Pons (tissue), 1 donor: Measurements from ENCODE around the gene SCGB1C1.
"Not testable (repeated sequence)": the region's sequence is repeated elsewhere in the genome, so short reads cannot be mapped to it uniquely, and the experiment has no call there.

ENCODE experiments used
- DNase-seq: peaks from one replicate; pipeline ENCODE4 v3.0.0-alpha.2; 2016; ENCODE audit warnings: low spot score

The SCGB1C1 gene

DNA sequence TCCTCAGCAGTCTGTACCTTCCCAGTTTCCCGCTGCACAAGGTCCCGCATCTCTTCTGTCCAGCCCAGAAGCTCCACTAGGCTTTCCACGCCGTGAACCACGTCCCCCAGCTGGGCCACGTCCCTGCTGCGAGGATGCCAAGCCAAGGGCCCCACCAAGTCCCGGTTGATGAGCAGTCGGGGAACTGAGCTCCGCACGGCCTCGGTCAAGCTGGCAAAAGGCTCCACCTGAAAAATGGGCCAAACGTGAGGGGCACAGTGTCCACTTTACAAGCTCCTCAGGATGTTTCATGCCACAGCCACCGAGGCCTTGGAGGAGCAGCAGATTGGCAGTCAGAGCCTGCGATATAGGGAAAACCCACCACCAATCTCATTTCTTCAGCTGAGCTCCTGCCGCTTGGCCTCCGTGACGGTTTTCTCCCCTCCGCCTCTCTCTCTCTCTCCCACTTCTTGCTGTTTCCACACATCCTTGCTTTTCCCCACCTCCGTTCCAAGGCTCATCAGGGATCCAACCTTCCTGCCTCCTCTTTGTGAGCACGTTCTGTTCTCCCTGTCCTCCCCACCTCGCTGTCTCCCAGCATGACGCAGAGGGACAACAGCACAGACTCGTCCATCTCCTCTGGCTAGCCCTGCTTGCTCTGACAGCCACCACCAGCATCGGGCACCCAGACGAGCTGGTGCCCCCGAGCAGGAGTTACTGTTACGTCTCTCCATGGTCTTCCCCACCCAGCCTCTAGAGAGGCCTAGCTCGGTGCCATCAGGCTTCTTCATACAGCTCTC, 26.1 kb downstream of the SCGB1C1 start:
- DNase-seq: no peak

DNA sequence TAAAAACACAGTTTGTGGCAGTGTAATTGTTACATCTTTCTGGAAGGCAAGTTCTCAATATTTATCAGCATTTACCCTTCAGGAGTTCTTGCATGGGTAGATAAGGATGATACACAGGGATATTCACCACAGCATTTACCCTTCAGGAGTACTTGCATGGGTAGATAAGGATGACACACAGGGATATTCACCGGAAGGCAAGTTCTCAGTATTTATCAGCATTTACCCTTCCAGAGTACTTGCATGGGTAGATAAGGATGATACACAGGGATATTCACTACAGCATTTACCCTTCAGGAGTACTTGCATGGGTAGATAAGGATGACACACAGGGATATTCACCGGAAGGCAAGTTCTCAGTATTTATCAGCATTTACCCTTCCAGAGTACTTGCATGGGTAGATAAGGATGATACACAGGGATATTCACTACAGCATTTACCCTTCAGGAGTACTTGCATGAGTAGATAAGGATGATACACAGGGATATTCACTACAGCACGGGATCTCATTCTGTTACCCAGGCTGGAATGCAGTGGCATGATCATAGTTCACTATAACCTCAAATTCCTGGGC, 27.9 kb downstream of the SCGB1C1 start:
- DNase-seq: not testable (repeated sequence)

DNA sequence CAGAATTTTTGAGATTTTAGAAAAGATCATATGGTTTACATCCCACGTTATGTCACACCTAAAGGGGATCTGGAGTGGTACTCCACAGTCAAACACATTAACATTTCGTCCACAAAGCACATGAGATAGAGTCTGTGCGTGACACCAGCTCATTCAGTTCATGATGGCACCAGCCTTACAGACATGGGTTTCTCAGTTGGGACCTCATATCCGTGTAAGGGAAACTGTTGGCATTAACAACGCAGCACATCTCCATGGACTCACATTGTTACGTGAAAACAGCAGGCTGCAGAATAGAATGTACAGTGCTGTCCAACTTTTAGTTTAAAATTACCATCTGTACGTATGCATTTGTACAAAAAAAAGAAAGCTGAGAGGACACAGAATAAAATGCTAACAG, 28.7 kb downstream of the SCGB1C1 start:
- DNase-seq: no peak

DNA sequence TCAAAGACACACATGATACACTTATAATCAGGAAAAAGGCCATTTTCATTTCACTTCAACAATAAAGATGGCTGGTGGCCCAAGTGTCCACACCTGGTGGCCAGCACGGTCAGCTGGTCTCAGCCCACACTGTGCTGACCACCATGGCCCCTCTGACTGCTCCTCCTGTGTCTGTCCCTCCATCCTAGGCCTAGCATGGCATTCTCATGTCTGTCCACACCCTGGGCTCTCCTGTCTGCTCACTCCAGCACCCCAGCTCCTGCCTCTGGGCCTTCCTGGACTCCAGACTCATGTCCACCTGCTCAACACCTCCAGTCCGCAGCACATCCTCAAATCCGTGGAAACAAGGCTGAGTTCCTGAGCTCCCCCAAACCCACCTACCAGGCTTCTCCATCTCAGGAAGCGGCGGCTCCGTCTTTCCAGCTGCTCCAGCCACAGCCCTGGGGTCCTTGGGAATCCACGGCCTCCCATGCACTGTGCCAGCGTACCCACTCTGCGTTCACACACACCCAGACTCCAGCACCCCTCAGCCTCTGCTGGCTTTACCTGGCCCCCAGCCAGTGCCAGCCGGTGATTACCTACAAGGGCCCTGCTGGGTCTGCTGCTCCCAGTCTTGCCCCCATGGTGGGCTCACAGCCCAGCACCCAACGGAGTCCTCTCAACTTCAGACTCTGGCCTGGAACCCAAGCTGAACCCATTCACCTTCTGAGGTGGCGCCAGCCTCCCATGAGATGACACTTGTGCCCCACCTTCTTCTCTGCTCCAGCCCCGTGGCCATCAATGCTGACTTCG, 29.3 kb downstream of the SCGB1C1 start:
- DNase-seq: no peak

DNA sequence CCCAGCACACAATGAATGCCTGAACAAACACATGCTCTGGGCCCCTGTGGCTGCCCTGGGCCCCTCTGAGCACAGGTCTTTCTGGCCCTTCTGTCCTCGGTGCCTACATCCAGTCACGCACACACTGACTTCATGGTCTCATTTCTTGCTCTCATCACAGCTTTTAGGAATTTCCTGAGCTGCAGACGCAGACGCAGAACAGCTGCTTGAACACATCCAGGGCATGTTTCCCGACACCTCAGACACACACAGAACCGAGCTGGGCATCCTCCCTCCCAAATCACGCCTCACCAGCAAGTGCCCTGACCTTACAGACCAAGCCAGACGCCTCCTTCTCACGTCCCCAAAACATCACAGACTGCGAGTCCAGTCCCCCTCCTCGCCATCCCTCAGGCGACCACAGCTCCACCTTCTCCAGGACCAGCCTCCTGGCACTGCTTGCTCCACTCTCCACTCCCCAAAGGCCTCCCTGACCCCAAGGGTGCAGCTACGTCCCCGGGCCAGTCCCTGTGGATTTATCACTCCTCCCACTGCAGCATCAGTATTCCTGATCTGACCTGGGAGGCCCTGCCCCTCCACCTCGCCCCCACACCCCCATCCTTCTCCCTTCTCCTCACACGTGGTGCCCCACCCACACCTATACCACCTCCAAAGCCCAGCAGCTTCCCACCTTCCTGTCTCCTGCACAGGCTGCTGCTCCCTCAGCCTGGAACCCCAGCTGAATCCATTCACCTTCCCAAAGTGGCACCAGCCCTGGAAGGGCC, 30.3 kb downstream of the SCGB1C1 start:
- DNase-seq: no peak

DNA sequence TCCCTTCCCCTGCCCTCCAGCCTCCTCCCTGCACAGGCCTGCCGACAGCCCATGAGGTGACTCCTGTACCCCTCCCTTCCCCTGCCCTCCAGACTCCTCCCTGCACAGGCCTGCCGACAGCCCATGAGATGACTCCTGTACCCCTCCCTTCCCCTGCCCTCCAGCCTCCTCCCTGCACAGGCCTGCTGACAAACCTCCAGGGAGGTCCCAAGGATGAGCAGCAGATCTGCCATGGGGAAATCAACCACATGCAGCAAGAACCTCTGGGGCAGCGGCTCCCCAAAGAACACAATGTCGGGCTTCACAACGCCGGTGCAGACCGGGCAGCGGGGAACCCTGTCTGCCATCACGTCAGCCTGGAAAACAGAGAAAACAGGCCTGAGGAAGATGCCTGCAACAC, 31.0 kb downstream of the SCGB1C1 start:
- DNase-seq: no peak

DNA sequence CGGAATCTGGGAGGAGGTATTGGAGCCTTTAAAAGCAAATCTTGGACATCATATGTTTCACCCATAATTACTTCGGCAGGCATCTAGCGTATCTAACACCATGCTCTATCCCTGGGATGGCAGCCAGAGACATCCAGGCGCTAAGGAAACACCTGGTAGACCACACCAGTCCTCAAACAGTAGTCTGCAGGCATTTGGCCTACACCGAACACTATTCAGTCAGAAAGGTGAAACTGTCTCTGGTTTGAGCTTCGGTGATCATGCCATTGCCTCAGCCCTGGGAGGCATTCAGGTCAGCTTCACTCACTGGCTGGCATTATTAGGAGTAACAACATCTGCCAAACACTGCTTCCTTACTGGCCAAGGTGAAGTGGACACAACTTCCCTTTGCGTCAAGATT, 31.5 kb downstream of the SCGB1C1 start:
- no peak for DNase-seq

DNA sequence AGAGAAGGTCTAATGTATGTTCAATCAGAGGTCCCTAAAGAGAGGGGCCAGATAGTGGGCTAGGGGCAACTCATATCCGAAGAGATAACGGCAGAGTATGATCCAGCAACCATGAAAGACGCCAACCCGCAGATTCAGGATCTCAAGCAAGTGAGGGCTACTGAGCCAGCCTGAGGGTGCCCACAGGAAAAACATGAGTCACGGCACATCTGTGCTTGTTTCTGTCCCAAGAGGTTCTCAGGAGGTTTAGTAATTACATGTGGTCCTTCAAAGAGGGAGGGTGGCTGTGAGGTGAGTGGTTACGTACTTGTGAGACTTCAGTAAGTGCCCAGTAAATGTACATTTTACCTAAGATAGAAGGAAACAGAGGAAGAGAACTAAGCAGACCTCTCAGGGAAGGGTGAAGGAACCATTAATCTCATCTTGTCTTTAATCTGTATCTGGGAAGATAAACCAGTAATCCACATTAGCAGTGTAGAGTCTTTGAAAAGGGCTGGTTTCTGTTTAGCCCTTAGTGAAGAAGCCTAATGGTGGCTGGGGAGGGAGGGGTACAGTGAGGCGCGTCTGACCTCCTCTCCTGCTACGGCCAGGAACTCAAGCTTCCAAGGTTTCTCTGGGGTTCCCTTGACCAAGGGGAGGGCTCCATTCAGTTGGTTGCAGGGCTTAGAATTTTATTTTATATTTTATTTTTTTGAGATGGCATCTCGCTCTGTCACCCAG, 33.0 kb downstream of the SCGB1C1 start:
- DNase-seq: no peak

DNA sequence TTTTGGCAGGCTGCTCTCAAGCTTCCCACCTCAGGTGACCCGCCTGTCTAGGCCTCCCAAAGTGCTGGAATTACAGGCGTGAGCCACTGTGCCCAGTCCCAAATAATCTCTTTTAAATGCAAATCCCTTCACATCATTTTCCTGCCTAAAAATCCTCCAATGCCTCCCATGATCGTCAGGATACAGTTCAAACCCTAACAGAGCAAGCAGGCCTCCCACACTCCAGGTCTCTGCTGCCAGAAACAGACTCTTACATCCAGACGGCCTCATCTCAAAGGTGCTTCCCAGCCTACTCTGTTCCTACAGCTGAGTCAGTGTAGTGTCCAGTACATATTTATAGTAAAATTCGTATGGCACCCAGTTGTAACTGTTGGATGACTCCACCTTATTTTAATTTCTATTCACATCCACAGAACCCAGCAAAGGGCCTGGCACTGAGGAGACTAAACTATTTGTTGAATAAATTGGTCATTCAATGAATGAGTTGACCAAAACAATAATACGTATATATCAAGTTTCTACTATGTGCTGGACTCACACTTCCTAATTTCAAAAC, 35.0 kb downstream of the SCGB1C1 start:
- DNase-seq: no peak

DNA sequence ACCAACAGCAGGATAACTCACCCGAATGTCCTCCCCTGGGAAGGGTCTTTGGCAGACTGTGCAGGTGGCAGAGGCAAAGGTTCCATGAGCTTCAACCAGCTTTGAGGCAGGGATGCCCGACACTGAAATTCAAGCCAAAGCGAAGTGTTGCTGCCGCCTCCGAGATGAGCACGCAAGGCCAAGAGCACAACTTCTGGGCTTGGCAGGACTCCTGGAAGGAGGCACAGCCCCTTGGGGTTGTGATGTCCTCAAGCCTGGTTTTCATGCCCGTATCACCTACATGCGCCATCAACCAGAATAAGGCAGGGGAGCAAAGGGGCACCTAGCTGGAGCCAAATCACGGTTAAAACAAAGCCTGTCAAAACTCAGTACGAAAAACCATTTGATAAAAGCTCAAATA, 37.6 kb downstream of the SCGB1C1 start:
- DNase-seq: no peak

DNA sequence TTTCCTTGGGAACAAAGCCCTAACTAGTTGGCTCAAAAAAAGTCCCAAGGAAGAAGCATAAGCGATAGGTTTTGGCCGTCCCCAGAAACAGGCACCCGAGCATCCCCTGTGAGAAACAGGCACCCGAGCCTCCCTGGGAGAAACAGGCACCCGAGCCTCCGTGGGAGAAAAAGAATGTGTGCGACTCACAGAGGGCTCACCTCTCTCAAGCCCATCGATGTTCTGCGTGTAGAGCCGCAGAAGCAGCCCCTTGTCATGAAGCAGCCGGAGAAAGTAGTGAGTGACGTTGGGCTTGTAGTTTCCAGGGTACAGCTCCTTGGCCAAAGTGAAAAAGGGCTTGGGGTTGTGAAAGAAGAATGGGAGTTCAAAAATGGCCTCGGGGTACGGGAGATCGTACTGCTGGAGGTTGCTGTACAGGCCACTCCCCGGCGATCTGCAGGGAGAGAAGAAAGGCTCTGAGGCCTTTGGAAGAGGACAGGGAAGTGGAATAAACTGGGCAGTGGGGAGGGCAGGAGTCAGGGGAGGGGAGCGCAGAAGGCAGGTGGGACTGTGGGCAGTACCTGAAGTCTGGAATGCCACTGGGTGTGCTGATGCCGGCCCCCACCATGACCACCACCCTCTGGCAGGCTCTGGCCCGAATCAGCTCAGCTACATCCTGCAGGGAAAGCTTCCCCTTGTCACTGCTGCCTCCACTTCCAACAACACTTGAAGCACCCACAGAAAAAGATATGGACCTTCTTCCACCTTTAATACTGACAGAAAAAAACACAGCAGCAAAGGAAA, 40.1 kb downstream of the SCGB1C1 start:
- no peak for DNase-seq

DNA sequence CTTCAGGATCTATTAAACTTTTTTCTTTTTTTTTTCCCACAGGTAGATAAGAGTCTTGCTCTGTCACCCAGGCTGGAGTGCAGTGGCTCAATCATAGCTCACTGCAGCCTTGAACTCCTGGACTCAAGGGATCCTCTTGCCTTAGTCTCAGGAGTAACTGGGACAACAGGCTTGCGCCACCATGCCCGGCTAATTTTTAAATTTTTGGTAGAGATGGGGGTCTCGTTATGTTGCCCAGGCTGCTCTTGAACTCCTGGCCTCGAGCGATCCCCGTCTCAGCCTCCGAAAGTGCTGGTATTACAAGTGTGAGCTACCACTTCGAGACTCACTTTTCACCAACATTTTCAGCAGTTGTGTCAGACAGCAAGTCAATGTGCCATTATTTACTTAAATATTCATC, 42.3 kb downstream of the SCGB1C1 start:
- no peak for DNase-seq

DNA sequence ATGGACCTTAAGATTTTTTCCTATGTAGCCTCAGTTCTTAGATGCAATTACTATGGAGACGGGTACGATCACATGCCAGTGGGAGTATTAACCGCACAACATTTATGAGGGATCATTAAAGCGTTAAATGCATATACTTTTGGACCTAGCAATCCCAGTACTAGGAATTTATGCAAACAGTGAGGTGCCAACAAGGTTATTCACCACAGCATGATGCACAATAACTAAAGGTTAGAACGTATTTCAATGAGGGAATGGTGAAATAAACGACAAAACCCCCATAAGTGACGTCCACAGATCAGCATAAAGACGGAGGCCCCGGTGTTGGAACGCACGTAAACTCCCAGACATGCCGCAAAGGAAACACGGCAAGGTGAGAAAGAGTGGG, 42.7 kb downstream of the SCGB1C1 start:
- DNase-seq: no peak

DNA sequence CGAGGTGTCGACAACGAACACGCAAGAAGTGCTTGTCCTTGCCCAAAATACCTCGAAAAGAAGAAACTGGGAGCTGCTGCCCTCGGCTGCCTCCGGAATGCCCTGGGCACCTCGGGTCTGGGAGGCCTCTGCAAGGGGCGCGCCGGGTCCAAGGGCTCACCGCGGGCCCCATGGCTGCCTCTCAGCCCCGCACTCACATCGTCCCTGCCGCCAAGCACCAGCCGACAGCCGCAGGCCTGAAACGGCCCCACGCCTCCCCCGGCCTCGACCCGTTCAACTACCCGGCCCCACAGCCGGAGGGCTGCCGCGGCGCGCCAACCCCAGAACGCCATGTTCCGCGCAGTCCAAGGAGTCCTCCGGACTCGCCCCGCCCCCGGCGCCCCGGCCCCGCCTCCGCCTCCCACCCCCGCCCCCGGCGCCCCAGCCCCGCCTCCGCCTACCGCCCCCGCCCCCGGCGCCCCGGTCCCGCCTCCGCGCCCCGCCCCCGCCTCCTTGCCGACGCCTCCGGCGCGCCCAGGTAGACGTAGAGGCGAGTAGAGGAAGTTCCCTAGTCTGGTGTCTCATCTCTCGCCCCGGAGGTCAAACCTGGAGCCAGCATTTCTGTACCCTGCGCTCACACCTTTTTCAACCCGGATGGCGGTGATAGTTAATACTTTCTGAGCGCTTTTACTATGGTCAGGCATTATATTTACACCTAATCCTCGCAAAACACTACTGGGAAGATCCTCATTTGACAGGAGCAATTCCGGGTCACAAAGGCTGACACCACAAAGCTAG, 43.3 kb downstream of the SCGB1C1 start, which contains the start of gene SIRT3:
Gene SIRT3, minus strand, starts transcription at position 346 of the 777 bp plus-strand sequence. Its CDS starts 14 bp downstream, at position 332.
- peak; percentile 74 for DNase-seq

DNA sequence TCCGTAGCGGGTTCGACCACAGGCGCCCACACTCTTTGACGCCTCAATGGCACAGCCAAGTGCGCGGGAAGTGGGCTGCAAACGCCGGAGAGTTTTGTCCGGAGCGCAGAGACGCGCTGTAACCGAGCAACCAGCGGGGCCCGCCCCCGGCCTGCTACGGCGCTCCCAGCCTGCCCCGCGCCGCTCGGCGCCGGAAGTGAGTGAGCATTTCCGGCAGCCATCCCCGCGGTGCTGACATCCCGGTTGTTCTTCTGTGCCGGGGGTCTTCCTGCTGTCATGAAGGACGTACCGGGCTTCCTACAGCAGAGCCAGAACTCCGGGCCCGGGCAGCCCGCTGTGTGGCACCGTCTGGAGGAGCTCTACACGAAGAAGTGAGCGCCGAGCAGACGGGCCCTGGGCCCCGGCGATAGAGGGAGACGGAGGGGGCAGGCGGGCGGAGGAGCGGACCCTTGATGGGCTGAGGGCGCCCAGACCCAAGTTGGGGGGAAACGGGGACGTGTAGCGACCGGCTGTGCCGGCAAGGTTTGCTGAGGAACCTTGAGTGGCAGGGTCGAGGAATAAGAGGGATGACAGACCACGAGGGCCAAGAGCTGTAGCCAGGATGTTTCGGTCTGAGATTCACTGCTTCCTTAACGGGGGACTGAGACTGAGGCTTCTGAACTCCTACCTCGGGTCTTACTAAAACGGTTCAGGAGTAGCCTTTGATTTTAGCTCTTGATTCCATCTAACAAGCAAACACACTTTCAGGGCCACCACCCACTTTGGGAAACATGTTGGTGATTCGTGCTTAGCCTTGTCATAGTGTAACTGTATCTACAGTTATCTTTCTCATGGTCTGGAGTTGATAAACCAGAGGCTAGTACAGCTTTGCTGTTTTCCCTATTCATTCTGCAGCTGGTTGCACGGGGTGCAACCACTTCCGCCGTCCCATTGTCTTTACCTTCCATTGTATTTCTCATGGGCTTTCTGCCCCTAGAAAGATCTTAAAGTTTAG, 44.2 kb downstream of the SCGB1C1 start, which contains the start of gene PSMD13:
Gene PSMD13, plus strand, starts transcription at position 203 of the 994 bp plus-strand sequence. Its CDS starts 74 bp downstream, at position 277.
- DNase-seq: peak; percentile 68

DNA sequence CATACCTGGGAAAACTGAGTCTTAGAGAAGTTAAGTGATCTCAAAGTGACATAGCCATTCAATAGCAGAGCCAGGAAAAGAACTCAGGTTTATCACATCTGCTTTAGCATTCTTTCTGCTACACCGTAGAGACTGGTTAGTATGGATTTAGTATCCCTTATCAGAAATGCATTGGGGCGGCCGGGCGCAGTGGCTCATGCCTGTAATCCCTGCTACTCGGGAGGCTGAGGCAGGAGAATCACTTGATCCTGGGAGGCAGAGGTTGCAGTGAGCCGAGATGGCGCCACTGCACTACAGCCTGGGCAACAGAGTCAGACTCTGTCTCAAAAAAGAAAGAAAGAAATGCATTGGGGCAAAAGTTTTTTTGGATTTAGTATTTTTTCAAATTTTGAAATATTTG, 45.5 kb downstream of the SCGB1C1 start:
- not testable (repeated sequence) for DNase-seq

DNA sequence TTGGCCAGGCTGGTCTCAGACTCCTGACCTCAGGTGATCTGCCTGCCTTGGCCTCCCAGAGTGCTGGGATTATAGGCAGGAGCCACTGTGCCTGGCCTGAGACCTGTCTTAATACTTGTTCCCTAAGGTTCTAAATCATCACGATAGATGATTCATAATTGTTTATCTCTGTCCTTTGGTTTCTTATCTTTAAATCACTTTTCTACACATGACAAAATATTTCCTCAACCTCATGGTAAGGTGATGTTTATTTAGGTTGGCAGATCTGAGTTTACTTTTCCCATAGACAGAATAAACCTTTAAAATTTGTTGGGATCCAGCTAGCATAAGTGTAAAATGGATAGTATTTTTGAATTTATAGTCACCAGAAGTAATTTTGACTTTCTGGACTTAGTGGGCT, 47.4 kb downstream of the SCGB1C1 start:
- no peak for DNase-seq

DNA sequence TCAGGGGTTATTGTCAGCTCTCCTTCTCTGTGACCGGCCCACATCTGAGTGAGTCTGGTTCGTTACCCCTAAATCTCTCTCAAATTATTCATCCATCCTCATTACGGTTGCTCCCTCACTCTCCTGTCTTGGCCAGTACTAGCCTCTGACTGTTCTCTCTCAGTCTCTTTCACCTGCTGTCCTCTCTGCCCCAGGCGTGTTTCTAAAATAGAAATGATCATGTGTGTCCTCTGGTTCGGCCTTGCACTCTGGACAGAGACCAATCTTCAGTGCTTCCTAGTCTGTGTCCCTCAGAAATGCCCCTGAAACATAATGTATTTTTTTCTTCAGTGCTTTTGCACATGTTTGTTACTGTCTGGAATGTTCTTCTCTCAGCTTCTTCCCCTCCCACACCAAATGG, 48.8 kb downstream of the SCGB1C1 start:
- no peak for DNase-seq
